ENCODE results near the gene DDO.

GRCh38 chr6:110439356-110439755 is 24.0 kb upstream of the DDO start:
- TF ChIP-seq YY1 (IDR thresholded peaks at IDR 0.05; ENCODE audit: low read depth) (no peak), NFIC (IDR thresholded peaks at IDR 0.05) (no peak), EGR1 (IDR thresholded peaks at IDR 0.05) (no peak), TAF1 (IDR thresholded peaks at IDR 0.05; ENCODE audit: low read depth) (no peak), EP300 (IDR thresholded peaks at IDR 0.05; ENCODE audit: borderline replicate concordance) (no peak), MAX (IDR thresholded peaks at IDR 0.05) (no peak), RAD21 (IDR thresholded peaks at IDR 0.05; ENCODE audit: low read depth) (no peak), REST (IDR thresholded peaks at IDR 0.05; ENCODE audit: low read depth) (no peak), TCF12 (IDR thresholded peaks at IDR 0.05; ENCODE audit: low read depth) (no peak), CEBPB (IDR thresholded peaks at IDR 0.05) (no peak), TEAD4 (IDR thresholded peaks at IDR 0.05) (no peak)
